Camera-type eye (tissue), 1 donor: ENCODE data around the gene GSTK1. TPM values are rescaled to one million over a fixed set of nuclear protein-coding genes. Genes with fewer than 3 reads are reported as not detected.

ENCODE experiments used
- total RNA-seq: library from RNA; depleted of rRNA; stranded (reverse); fragments of >200 nt; gene quantifications from one replicate; pipeline ENCODE4 v1.2.3, GENCODE V29; 2014

GSTK1 gene
- total RNA-seq = 69.9 TPM

DNA sequence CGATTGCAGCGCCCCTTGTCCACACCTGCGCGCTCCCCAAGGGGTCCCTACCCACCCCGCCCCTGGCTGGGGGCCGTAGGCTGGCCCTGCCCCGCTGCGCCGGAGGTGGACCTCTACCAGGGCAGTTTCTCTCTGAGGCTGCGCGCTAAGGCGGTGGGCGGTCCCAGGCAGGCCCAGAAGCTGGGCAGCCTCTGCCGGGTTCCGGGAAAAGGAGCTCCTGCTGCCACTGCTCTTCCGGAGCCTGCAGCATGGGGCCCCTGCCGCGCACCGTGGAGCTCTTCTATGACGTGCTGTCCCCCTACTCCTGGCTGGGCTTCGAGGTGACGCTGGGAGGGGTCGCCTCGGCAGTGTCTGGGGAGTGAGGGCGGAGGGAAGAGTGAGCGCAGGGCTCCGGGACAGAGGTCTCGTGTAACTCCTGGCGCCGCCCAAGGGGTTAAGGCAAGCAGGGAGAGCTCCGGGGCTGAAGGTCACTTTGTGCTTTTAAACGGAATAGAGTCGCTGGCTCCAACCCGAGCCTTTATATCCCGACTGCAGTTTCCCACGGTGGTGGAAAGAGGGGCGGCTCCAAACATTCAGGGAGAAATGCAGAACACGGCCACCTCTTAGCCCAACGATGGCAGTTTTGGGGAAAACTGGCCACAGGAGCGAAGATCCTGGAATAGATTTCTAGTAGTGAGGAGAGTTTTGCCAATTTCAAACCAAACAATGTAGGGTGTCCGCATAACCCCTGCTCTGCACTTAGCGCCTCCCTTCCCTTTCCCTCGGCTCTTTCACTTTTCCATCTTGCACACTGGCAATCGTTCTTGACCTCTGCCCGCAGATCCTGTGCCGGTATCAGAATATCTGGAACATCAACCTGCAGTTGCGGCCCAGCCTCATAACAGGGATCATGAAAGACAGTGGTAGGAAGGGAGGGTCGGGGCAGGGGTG, at the start of gene GSTK1:
Gene GSTK1, plus strand, starts transcription at position 176 of the 930 bp plus-strand sequence. Its CDS starts 73 bp downstream, at position 249.

DNA sequence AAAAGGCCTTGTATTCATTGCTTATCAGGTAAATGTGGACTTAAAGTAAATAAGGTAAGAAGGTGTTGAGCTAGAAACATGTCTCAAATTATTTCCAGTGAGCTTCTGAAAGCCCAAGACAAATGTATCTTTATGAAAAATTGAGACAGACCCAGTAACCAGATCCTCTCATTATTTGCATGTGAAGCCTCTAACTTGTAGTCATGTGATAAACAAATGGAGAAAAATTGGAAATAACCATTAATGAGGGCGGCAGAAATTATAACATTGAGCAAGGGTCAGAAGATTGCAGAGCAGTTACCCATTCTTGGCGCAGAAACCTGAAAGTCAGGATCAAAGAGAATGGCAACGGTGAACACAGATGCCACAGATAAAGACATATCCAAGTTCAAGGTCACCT, 41.5 kb upstream of the GSTK1 start, which contains the start of gene TAS2R40:
Gene TAS2R40, plus strand, starts transcription at position 301 of the 400 bp plus-strand sequence. Its CDS starts 42 bp downstream, at position 343.

DNA sequence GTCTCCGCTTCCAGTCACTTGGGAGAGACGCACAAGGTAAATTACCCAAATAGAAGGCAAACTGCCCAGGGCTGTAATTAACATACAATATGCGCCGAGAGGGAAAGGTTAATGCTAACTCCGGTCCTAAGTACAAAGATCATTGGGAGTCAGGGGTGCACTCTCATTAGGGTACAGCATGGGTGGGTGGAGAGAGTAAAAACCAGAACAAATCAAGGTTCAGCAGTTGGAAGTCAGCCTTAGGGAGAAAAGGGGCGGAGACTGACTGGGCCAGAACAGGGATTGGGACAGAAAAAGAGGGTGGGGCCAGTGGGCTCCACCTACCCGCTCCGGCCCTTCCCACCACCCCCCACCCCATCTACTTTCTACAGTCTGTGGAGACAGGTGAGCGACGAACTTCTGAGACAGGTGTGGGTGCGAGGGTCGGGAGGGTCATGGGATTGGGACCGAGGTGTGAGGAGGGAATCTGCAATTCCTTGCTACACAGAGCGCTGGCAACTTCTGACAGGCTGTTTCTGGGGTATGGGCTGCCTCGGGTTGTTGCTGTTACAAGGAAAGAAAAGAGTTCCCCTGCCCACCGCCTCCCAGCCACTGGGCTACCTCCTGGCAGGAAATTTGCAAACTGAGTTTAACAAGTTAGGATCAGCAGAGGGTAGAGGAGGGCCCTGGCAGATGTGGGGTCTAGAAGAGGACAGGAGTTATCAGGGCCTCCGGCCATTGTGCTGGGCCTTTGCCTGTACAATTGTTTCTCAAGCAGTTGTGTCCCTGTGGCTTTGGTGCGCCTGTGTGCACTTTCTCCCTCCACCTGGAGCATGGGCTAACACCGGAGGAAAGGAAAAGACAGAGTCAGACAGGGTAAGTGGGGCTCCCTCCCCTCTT, 21.6 kb downstream of the GSTK1 start, which contains the start of gene TMEM139:
Gene TMEM139, plus strand, starts transcription at position 368 of the 879 bp plus-strand sequence. CDS start 1,000 bp downstream, outside the sequence.

DNA sequence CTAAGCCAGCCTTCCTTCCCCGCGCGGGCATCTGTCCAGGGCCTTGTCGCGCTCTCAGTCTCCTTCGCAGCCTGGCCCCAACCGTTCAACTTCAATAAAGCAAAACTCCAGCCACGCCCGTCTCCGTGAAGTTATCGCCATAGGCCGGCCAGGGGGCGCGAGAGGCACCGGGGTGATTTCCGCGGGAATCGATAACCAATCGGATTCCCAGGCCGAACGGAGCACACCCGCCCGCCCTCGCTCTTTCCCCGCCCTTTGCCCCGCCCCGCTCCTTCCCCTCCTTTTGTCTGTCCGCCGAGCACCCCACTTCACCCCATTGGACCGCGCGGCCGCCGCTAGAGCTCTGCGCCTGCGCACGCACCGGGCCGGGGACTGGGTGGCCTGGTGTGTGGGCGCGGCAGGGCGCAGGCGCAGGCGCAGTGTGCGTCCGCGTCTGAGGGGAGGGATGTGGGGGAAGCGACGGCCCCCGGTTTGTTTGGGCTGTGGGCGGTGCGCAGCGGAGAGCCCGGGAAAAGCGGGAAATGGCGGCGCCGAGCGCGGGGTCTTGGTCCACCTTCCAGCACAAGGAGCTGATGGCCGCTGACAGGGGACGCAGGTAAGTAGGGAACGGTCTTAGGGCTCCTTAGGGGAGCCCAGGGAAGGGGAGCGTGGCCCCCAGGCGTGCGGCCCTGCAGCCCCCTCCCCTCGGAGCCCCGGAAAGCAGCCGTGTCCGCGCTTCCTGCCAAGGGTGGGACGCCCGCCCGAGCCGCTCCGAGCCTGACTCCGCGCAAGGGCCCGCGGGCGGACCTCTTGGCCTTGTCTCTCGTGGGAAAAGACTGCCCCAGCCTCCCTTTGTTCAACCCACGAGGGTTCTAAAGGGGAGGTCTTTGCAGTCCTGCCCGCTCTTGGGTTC, 24.9 kb downstream of the GSTK1 start, which contains the start of gene CASP2:
Gene CASP2, plus strand, starts transcription at position 417 of the 892 bp plus-strand sequence. Its CDS starts 105 bp downstream, at position 522.

DNA sequence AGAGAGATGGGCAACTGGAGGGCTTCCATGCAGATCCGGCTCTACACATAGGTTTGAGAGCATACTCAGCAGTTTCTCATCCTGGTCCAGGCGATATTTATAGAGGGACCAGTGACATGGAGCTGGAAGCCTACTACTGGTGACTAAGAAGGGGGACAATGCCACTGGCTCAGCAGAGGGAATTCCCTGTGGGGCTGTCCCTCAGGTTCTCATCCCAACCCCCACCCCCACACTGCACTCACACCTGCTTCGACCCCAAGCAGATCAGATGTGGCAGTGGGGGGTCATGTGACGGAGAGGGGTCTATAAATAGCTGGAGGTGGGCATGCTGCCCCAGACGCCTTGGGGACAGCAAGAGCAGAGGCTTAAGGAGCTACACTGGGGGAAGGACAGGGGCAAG, 52.5 kb downstream of the GSTK1 start, which contains the start of gene CLCN1:
Gene CLCN1, plus strand, starts transcription at position 336 of the 400 bp plus-strand sequence. CDS start 102 bp downstream, outside the sequence.

Other genes with a start within 250 kb of the GSTK1 start
- gene OR9A2, start 236.3 kb upstream of the GSTK1 start, total RNA-seq = not detected
- not detected for gene OR6V1, start 211.1 kb upstream of the GSTK1 start, total RNA-seq
- not detected for gene PIP, start 131.4 kb upstream of the GSTK1 start, total RNA-seq
- gene TAS2R39, start 80.0 kb upstream of the GSTK1 start, total RNA-seq = not detected
- not detected for gene TAS2R40, start 41.4 kb upstream of the GSTK1 start, total RNA-seq
- gene TMEM139, start 21.5 kb downstream of the GSTK1 start, total RNA-seq = 3.6 TPM
- gene CASP2, start 24.9 kb downstream of the GSTK1 start, total RNA-seq = 36.0 TPM
- gene CLCN1, start 52.7 kb downstream of the GSTK1 start, total RNA-seq = 0.22 TPM
- 13.0 TPM for gene FAM131B, start 99.3 kb downstream of the GSTK1 start, total RNA-seq
- 29.9 TPM for gene ZYX, start 117.9 kb downstream of the GSTK1 start, total RNA-seq
- 2.1 TPM for gene EPHA1, start 145.4 kb downstream of the GSTK1 start, total RNA-seq
- not detected for gene TAS2R60, start 180.0 kb downstream of the GSTK1 start, total RNA-seq
- gene TAS2R41, start 214.4 kb downstream of the GSTK1 start, total RNA-seq = not detected